ENCODE results near the gene C2orf76. TPM values are rescaled to one million over a fixed set of nuclear protein-coding genes. Genes with fewer than 3 reads are reported as not detected.

C2orf76 gene
- total and polyA plus RNA-seq, 2 donors (not counting 1 experiment from before 2014, with no cell fraction given) = 6.9 to 13.6 TPM

DNA sequence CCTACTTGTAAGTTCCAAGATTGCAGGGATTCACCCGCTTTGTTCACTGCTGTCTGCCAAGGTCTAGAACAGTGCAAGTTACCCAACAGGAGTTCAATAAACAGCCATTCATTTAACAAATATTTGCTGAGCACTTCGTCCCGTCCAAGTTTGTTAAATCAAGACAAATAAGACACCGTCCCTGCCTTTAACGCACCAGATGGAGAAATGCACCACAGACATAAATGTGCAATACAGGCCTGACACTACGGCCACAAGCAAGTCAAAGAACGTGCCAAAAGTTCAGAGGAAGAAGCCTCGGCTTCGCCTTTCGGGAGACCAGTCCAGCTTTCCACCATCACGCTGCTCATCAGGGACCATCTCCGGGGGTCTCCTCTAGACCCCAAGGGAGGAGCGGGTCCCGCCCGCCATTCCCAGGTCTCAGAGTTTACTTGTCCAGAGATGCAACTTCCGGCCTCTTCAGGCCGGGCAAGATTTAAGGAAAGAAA is 429 bp downstream of the C2orf76 start:
- peak overlapping the region; percentile 95 for H3K4me2 ChIP-seq (replicated peaks; ENCODE audit: low read depth, low read length, poor library complexity, severe bottlenecking)
- peaks cover 17% of the 10 kb centered on the region for H4K20me1 ChIP-seq (ENCODE audit: control insufficient read depth, insufficient read depth, low read length, poor library complexity, severe bottlenecking)
- H3K79me2 ChIP-seq (ENCODE audit: control insufficient read depth, insufficient read depth, low read length) = peaks cover 48% of the 10 kb centered on the region
- CTCF ChIA-PET = interaction anchor here (0.8 to 1.2 kb wide), 2 partner anchors 15 to 811 kb away, joined by 3 read pairs; no protein-coding TSS in a partner anchor
- peaks cover 26 to 44% of the 10 kb centered on the region in 2 donors for H3K4me1 ChIP-seq (ENCODE audit: control insufficient read depth in 2 of 2, insufficient read depth in 2 of 2, low read length in 2 of 2)
- no peaks in the 10 kb centered on the region for H3K9me3 ChIP-seq (ENCODE audit: control extremely low read depth in 1 of 3, control insufficient read depth in 2 of 3, insufficient read depth in 1 of 3, low read length in 2 of 3)
- Mint-ChIP-seq H3K4me3 (peak overlapping the region; percentile 99), H3K27me3 (no peaks in the 10 kb centered on the region), H3K9me3 (ENCODE audit: insufficient read depth) (peaks cover 2% of the 10 kb centered on the region), H3K27ac (peak overlapping the region; percentile 92), H3K4me1 (peaks cover 59% of the 10 kb centered on the region)
- H2AFZ ChIP-seq (ENCODE audit: insufficient read depth, low read depth, low read length, poor library complexity, severe bottlenecking) = peak overlapping the region; percentile 89
- H3K27me3 ChIP-seq (replicated peaks in 1 of 4; ENCODE audit: control extremely low read depth in 1 of 4, control insufficient read depth in 3 of 4, insufficient read depth in 4 of 4, low read length in 3 of 4) = no peaks in the 10 kb centered on the region
- DNase-seq (no peak), ATAC-seq (ENCODE audit: low read depth) (no peak)
- peaks cover under 1 to 29% of the 10 kb centered on the region in 2 experiments for H3K36me3 ChIP-seq (replicated peaks in 1 of 2; ENCODE audit: control extremely low read depth in 1 of 2, control insufficient read depth in 1 of 2, extremely low read depth in 1 of 2, insufficient read depth in 2 of 2, low read length in 1 of 2)
- peak overlapping the region; percentile 77 to 100 (median 94) for H3K4me3 ChIP-seq (ENCODE audit: control extremely low read depth in 1 of 5, extremely low read depth in 1 of 5, insufficient read depth in 1 of 5, low read depth in 2 of 5, low read length in 4 of 5)
- WGBS (ENCODE audit: insufficient coverage) = 3% methylated on average over 17 of the region's 17 CpGs
- no peak for TF ChIP-seq EZH2 (IDR thresholded peaks at IDR 0.05; ENCODE audit: borderline replicate concordance, insufficient read depth, low read depth, low read length, poor library complexity, severe bottlenecking)
- TF ChIP-seq, protein P1, sequence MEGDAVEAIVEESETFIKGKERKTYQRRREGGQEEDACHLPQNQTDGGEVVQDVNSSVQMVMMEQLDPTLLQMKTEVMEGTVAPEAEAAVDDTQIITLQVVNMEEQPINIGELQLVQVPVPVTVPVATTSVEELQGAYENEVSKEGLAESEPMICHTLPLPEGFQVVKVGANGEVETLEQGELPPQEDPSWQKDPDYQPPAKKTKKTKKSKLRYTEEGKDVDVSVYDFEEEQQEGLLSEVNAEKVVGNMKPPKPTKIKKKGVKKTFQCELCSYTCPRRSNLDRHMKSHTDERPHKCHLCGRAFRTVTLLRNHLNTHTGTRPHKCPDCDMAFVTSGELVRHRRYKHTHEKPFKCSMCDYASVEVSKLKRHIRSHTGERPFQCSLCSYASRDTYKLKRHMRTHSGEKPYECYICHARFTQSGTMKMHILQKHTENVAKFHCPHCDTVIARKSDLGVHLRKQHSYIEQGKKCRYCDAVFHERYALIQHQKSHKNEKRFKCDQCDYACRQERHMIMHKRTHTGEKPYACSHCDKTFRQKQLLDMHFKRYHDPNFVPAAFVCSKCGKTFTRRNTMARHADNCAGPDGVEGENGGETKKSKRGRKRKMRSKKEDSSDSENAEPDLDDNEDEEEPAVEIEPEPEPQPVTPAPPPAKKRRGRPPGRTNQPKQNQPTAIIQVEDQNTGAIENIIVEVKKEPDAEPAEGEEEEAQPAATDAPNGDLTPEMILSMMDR (IDR thresholded peaks at IDR 0.05) = no peak
- intact Hi-C loops (cut with micrococcal nuclease) = loop anchor here (1.0 to 5.0 kb wide), 8 partner anchors 14 to 887 kb away; partner anchors contain the start of genes PTPN4, RALB, STEAP3 and TMEM177
- H3K9ac ChIP-seq (ENCODE audit: low read length) = peak overlapping the region; percentile 94
- POLR2A ChIA-PET = interaction anchor here (1.0 kb wide), 1 partner anchor 866 kb away, joined by 4 read pairs; no protein-coding TSS in a partner anchor
- H3K27ac ChIP-seq (ENCODE audit: low read length in 2 of 2) = peak overlapping the region; percentile 84 to 91

DNA sequence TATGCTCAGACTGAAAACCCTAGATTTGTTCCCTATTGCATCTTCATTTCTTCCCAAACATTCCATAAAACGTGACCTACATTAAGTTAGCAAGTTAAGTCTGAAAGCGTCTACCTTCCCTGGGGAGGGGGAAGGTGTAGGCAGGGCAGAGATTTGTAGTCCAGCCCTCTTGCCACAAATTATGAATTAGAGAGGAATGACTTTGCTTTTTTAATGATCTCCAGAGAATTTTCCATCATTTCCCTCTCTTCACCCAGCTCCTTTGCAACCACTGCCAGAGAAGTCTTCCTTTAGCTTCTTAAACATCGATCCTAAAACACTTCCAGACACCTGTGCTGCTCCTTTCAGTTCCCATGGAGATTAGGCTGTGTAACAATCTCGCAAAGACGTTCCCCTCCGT is 1.2 kb downstream of the C2orf76 start:
- ATAC-seq (ENCODE audit: low read depth) (no peak), DNase-seq (no peak)
- POLR2A ChIA-PET = no interaction called here
- H3K9me3 ChIP-seq (ENCODE audit: control extremely low read depth in 1 of 3, control insufficient read depth in 2 of 3, insufficient read depth in 1 of 3, low read length in 2 of 3) = no peaks in the 10 kb centered on the region
- Mint-ChIP-seq H3K9me3 (ENCODE audit: insufficient read depth) (peaks cover 2% of the 10 kb centered on the region), H3K4me3 (peak overlapping the region; percentile 99), H3K27ac (peak overlapping the region; percentile 92), H3K27me3 (no peaks in the 10 kb centered on the region), H3K4me1 (peaks cover 61% of the 10 kb centered on the region)
- peak overlapping the region in 1 of 2 donors; percentile 84 for H3K27ac ChIP-seq (ENCODE audit: low read length in 2 of 2)
- CTCF ChIA-PET = no interaction called here
- H3K4me3 ChIP-seq (ENCODE audit: control extremely low read depth in 1 of 5, extremely low read depth in 1 of 5, insufficient read depth in 1 of 5, low read depth in 2 of 5, low read length in 4 of 5) = peak overlapping the region; percentile 77 to 100 (median 94)
- intact Hi-C loops (cut with micrococcal nuclease) = loop anchor here (5.0 kb wide), 2 partner anchors 143 to 857 kb away; partner anchors contain the start of genes STEAP3 and TMEM185B
- peak overlapping the region; percentile 89 for H2AFZ ChIP-seq (ENCODE audit: insufficient read depth, low read depth, low read length, poor library complexity, severe bottlenecking)
- no peaks in the 10 kb centered on the region for H3K27me3 ChIP-seq (replicated peaks in 1 of 4; ENCODE audit: control extremely low read depth in 1 of 4, control insufficient read depth in 3 of 4, insufficient read depth in 4 of 4, low read length in 3 of 4)
- 84% methylated on average over 4 of the region's 6 CpGs for WGBS (ENCODE audit: insufficient coverage)
- peak overlapping the region; percentile 95 for H3K4me2 ChIP-seq (replicated peaks; ENCODE audit: low read depth, low read length, poor library complexity, severe bottlenecking)
- H3K36me3 ChIP-seq (replicated peaks in 1 of 2; ENCODE audit: control extremely low read depth in 1 of 2, control insufficient read depth in 1 of 2, extremely low read depth in 1 of 2, insufficient read depth in 2 of 2, low read length in 1 of 2) = peaks cover 0 to 21% of the 10 kb centered on the region in 2 experiments
- peaks cover 48% of the 10 kb centered on the region for H3K79me2 ChIP-seq (ENCODE audit: control insufficient read depth, insufficient read depth, low read length)
- peak overlapping the region; percentile 94 for H3K9ac ChIP-seq (ENCODE audit: low read length)
- peaks cover 26 to 44% of the 10 kb centered on the region in 2 donors for H3K4me1 ChIP-seq (ENCODE audit: control insufficient read depth in 2 of 2, insufficient read depth in 2 of 2, low read length in 2 of 2)
- TF ChIP-seq, protein P1 (IDR thresholded peaks at IDR 0.05) = no peak
- peaks cover 17% of the 10 kb centered on the region for H4K20me1 ChIP-seq (ENCODE audit: control insufficient read depth, insufficient read depth, low read length, poor library complexity, severe bottlenecking)
